ENCODE results near the gene TYRP1. TPM values are rescaled to one million over a fixed set of nuclear protein-coding genes. Genes with fewer than 3 reads are reported as not detected.

TYRP1 gene
- total RNA-seq, 2 experiments from 2014 or later: not detected

- no peak for DNase-seq
- no peaks in the 10 kb centered on the region for H3K36me3 Mint-ChIP-seq
- intact Hi-C loops (cut with micrococcal nuclease): no loop called here
- H3K4me3 Mint-ChIP-seq: no peak overlapping the region
- no peaks in the 10 kb centered on the region for H3K27me3 Mint-ChIP-seq
- H3K4me1 Mint-ChIP-seq (ENCODE audit: low read depth): no peaks in the 10 kb centered on the region
- POLR2A ChIA-PET: no interaction called here
- H3K9me3 Mint-ChIP-seq: peaks cover 25% of the 10 kb centered on the region
- CTCF ChIA-PET: no interaction called here
- H3K27ac Mint-ChIP-seq: no peak overlapping the region
Observed at GRCh38 chr9:12720551-12720950, 27.4 kb downstream of the TYRP1 start.

- intact Hi-C loops (cut with micrococcal nuclease): no loop called here
- Mint-ChIP-seq H3K4me3 (no peak overlapping the region), H3K27ac (no peak overlapping the region), H3K36me3 (no peaks in the 10 kb centered on the region), H3K9me3 (peaks cover 25% of the 10 kb centered on the region), H3K27me3 (no peaks in the 10 kb centered on the region), H3K4me1 (ENCODE audit: low read depth) (no peaks in the 10 kb centered on the region)
- DNase-seq: no peak
- ChIA-PET POLR2A (no interaction called here), CTCF (no interaction called here)
Observed at GRCh38 chr9:12722131-12722530, 28.9 kb downstream of the TYRP1 start.

GRCh38 chr9:12723409-12724028 lies 30.3 kb downstream of the TYRP1 start:
- intact Hi-C loops (cut with micrococcal nuclease): no loop called here
- POLR2A ChIA-PET: no interaction called here
- Mint-ChIP-seq H3K4me3 (no peak overlapping the region), H3K27me3 (no peaks in the 10 kb centered on the region), H3K4me1 (ENCODE audit: low read depth) (no peaks in the 10 kb centered on the region), H3K9me3 (peaks cover 25% of the 10 kb centered on the region), H3K27ac (no peak overlapping the region), H3K36me3 (no peaks in the 10 kb centered on the region)
- no peak for DNase-seq
- CTCF ChIA-PET: interaction anchor here (1.1 kb wide), 1 partner anchor 365 kb away, joined by 4 read pairs; no protein-coding TSS in a partner anchor

- Mint-ChIP-seq H3K27me3 (no peaks in the 10 kb centered on the region), H3K36me3 (no peaks in the 10 kb centered on the region), H3K27ac (no peak overlapping the region), H3K4me3 (no peak overlapping the region), H3K4me1 (ENCODE audit: low read depth) (no peaks in the 10 kb centered on the region), H3K9me3 (peaks cover 23% of the 10 kb centered on the region)
- ChIA-PET CTCF (no interaction called here), POLR2A (no interaction called here)
- intact Hi-C loops (cut with micrococcal nuclease): no loop called here
- no peak for DNase-seq
Observed at GRCh38 chr9:12726795-12727194, 33.6 kb downstream of the TYRP1 start.

- H3K36me3 Mint-ChIP-seq: no peaks in the 10 kb centered on the region
- POLR2A ChIA-PET: no interaction called here
- CTCF ChIA-PET: no interaction called here
- no peaks in the 10 kb centered on the region for H3K4me1 Mint-ChIP-seq (ENCODE audit: low read depth)
- intact Hi-C loops (cut with micrococcal nuclease): no loop called here
- no peak overlapping the region for H3K4me3 Mint-ChIP-seq
- no peak overlapping the region for H3K27ac Mint-ChIP-seq
- peaks cover 29% of the 10 kb centered on the region for H3K9me3 Mint-ChIP-seq
- no peak for DNase-seq
- H3K27me3 Mint-ChIP-seq: no peaks in the 10 kb centered on the region
Observed at GRCh38 chr9:12730198-12730597, 37.0 kb downstream of the TYRP1 start.

GRCh38 chr9:12730927-12731326 lies 37.7 kb downstream of the TYRP1 start:
- Mint-ChIP-seq H3K36me3 (no peaks in the 10 kb centered on the region), H3K9me3 (peaks cover 33% of the 10 kb centered on the region), H3K27me3 (no peaks in the 10 kb centered on the region), H3K4me1 (ENCODE audit: low read depth) (no peaks in the 10 kb centered on the region), H3K4me3 (no peak overlapping the region), H3K27ac (no peak overlapping the region)
- POLR2A ChIA-PET: no interaction called here
- CTCF ChIA-PET: no interaction called here
- intact Hi-C loops (cut with micrococcal nuclease): no loop called here
- DNase-seq: no peak

- H3K27ac Mint-ChIP-seq: no peak overlapping the region
- intact Hi-C loops (cut with micrococcal nuclease): no loop called here
- H3K27me3 Mint-ChIP-seq: no peaks in the 10 kb centered on the region
- H3K4me1 Mint-ChIP-seq (ENCODE audit: low read depth): no peaks in the 10 kb centered on the region
- DNase-seq: no peak
- no peaks in the 10 kb centered on the region for H3K36me3 Mint-ChIP-seq
- CTCF ChIA-PET: no interaction called here
- H3K4me3 Mint-ChIP-seq: no peak overlapping the region
- POLR2A ChIA-PET: no interaction called here
- H3K9me3 Mint-ChIP-seq: peaks cover 37% of the 10 kb centered on the region
Observed at GRCh38 chr9:12732971-12733370, 39.8 kb downstream of the TYRP1 start.

GRCh38 chr9:12735665-12736064 lies 42.5 kb downstream of the TYRP1 start:
- CTCF ChIA-PET: interaction anchor here (0.5 kb wide), 1 partner anchor 189 kb away, joined by 3 read pairs; no protein-coding TSS in a partner anchor
- H3K9me3 Mint-ChIP-seq: peaks cover 44% of the 10 kb centered on the region
- POLR2A ChIA-PET: no interaction called here

GRCh38 chr9:12737871-12738270 lies 44.7 kb downstream of the TYRP1 start:
- Mint-ChIP-seq H3K36me3 (no peaks in the 10 kb centered on the region), H3K4me1 (ENCODE audit: low read depth) (no peaks in the 10 kb centered on the region), H3K27ac (no peak overlapping the region), H3K27me3 (no peaks in the 10 kb centered on the region), H3K4me3 (no peak overlapping the region), H3K9me3 (peaks cover 43% of the 10 kb centered on the region)
- ChIA-PET CTCF (no interaction called here), POLR2A (no interaction called here)
- DNase-seq: no peak
- intact Hi-C loops (cut with micrococcal nuclease): no loop called here

More at GRCh38 chr9:12735665-12736064, 42.5 kb downstream of the TYRP1 start:
- DNase-seq: no peak
- Mint-ChIP-seq H3K4me1 (ENCODE audit: low read depth) (no peaks in the 10 kb centered on the region), H3K27me3 (no peaks in the 10 kb centered on the region), H3K4me3 (no peak overlapping the region), H3K36me3 (no peaks in the 10 kb centered on the region), H3K27ac (no peak overlapping the region)
- intact Hi-C loops (cut with micrococcal nuclease): no loop called here

GRCh38 chr9:12739014-12739652 lies 45.9 kb downstream of the TYRP1 start:
- H3K36me3 Mint-ChIP-seq: no peaks in the 10 kb centered on the region
- H3K27me3 Mint-ChIP-seq: no peaks in the 10 kb centered on the region
- DNase-seq: no peak
- CTCF ChIA-PET: no interaction called here
- intact Hi-C loops (cut with micrococcal nuclease): no loop called here
- POLR2A ChIA-PET: no interaction called here
- H3K4me1 Mint-ChIP-seq (ENCODE audit: low read depth): no peaks in the 10 kb centered on the region
- no peak overlapping the region for H3K4me3 Mint-ChIP-seq
- H3K9me3 Mint-ChIP-seq: peaks cover 37% of the 10 kb centered on the region
- no peak overlapping the region for H3K27ac Mint-ChIP-seq

- DNase-seq: no peak
- POLR2A ChIA-PET: no interaction called here
- no peaks in the 10 kb centered on the region for H3K27me3 Mint-ChIP-seq
- no peaks in the 10 kb centered on the region for H3K4me1 Mint-ChIP-seq (ENCODE audit: low read depth)
- CTCF ChIA-PET: no interaction called here
- H3K9me3 Mint-ChIP-seq: peaks cover 38% of the 10 kb centered on the region
- H3K36me3 Mint-ChIP-seq: no peaks in the 10 kb centered on the region
- no peak overlapping the region for H3K27ac Mint-ChIP-seq
- H3K4me3 Mint-ChIP-seq: no peak overlapping the region
- intact Hi-C loops (cut with micrococcal nuclease): no loop called here
Observed at GRCh38 chr9:12740845-12741244, 47.7 kb downstream of the TYRP1 start.

GRCh38 chr9:12748016-12748415 lies 54.8 kb downstream of the TYRP1 start:
- ChIA-PET CTCF (no interaction called here), POLR2A (no interaction called here)
- no peak overlapping the region for H3K4me3 Mint-ChIP-seq
- no peaks in the 10 kb centered on the region for H3K27me3 Mint-ChIP-seq
- intact Hi-C loops (cut with micrococcal nuclease): no loop called here
- H3K9me3 Mint-ChIP-seq: peaks cover 35% of the 10 kb centered on the region
- H3K36me3 Mint-ChIP-seq: no peaks in the 10 kb centered on the region
- H3K4me1 Mint-ChIP-seq (ENCODE audit: low read depth): no peaks in the 10 kb centered on the region
- no peak overlapping the region for H3K27ac Mint-ChIP-seq
- DNase-seq: no peak

- DNase-seq: no peak
- CTCF ChIA-PET: no interaction called here
- H3K4me1 Mint-ChIP-seq (ENCODE audit: low read depth): no peaks in the 10 kb centered on the region
- H3K27me3 Mint-ChIP-seq: no peaks in the 10 kb centered on the region
- H3K9me3 Mint-ChIP-seq: peaks cover 34% of the 10 kb centered on the region
- intact Hi-C loops (cut with micrococcal nuclease): no loop called here
- H3K36me3 Mint-ChIP-seq: no peaks in the 10 kb centered on the region
- H3K27ac Mint-ChIP-seq: no peak overlapping the region
- no peak overlapping the region for H3K4me3 Mint-ChIP-seq
- POLR2A ChIA-PET: no interaction called here
Observed at GRCh38 chr9:12748954-12749353, 55.8 kb downstream of the TYRP1 start.

Measured in activated CD4-positive, alpha-beta memory T cell treated with anti-CD3 and anti-CD28 coated beads for 36 hours (primary cell).